Left lung (tissue), 10 donors: ENCODE measurements around the gene PHF20. TPM values are rescaled to one million over a fixed set of nuclear protein-coding genes. Genes with fewer than 3 reads are reported as not detected.

Experiments
- ATAC-seq: fragments of 200-7000 bp; cut with Tn5 transposase; one replicate; pipeline ENCODE4 v1.9.1; 2020; ENCODE audit warnings: moderate library complexity
- DNase-seq, 4 donors: peaks; one replicate each; pipeline ENCODE4 v3.0.0-alpha.2; 2013 to 2020
- H3K27ac ChIP-seq, 2 donors: fragments of 200-600 bp; sonication (generic) in 1 of 2; one replicate each; pipeline versions ENCODE4 v1.5.0 to v1.8.0; 2020 to 2021
- H3K27me3 ChIP-seq, 2 donors: fragments of 200-600 bp; sonication (generic) in 1 of 2; one replicate each; pipeline versions ENCODE4 v1.5.0 to v1.8.0; 2020 to 2021
- H3K36me3 ChIP-seq, 2 donors: fragments of 200-600 bp; sonication (generic) in 1 of 2; one replicate each; pipeline versions ENCODE4 v1.5.0 to v1.8.0; 2020 to 2021
- H3K4me1 ChIP-seq, 2 donors: fragments of 200-600 bp; one replicate each; pipeline ENCODE4 v1.8.0; 2021
- H3K4me3 ChIP-seq, 2 donors: fragments of 200-600 bp; sonication (generic) in 1 of 2; one replicate each; pipeline versions ENCODE4 v1.5.0 to v1.8.0; 2020 to 2021; ENCODE audit warnings: mild to moderate bottlenecking in 1 of 2
- H3K9me3 ChIP-seq, 2 donors: fragments of 200-600 bp; sonication (generic) in 1 of 2; one replicate each; pipeline versions ENCODE4 v1.5.0 to v1.8.0; 2020 to 2021
- intact Hi-C, 2 donors: fragments of 100-400 bp; cut with DNase I; formaldehyde crosslinking; loops; one replicate each; pipeline versions ENCODE4 v1.11.2 to v1.14.2; 2022
- polyA plus RNA-seq, 6 donors: library from polyadenylated mRNA; unstranded; fragments of 120-200 nt; gene quantifications; one replicate each; pipeline ENCODE4 v1.2.1, GENCODE V29; 2013; ENCODE audit not compliant: insufficient read length in 6 of 6
- total RNA-seq, 2 donors: library from RNA; stranded (reverse); fragmentation: NEBNext Ultra II Directional; extraction: Animal tissue kit (Norgen Biotek cat#: 25700); gene quantifications; one replicate each; pipeline ENCODE4 v1.2.1, GENCODE V29; 2021
- TF ChIP-seq, protein P1 (sequence below), 2 donors: fragments of 200-600 bp; sonication (generic) in 1 of 2; IDR thresholded peaks; one replicate each; pipeline versions ENCODE4 v1.5.0 to v1.8.0; 2021; ENCODE audit warnings: antibody characterized with exemption in 2 of 2
- donor health status: DM: no; HTN: yes; CAD: no.
- donor health status: DM: no; HTN: no; CAD: no.

Gene PHF20
- total and polyA plus RNA-seq, 8 donors = 31.1 to 43.4 (median 39.6) TPM

DNA sequence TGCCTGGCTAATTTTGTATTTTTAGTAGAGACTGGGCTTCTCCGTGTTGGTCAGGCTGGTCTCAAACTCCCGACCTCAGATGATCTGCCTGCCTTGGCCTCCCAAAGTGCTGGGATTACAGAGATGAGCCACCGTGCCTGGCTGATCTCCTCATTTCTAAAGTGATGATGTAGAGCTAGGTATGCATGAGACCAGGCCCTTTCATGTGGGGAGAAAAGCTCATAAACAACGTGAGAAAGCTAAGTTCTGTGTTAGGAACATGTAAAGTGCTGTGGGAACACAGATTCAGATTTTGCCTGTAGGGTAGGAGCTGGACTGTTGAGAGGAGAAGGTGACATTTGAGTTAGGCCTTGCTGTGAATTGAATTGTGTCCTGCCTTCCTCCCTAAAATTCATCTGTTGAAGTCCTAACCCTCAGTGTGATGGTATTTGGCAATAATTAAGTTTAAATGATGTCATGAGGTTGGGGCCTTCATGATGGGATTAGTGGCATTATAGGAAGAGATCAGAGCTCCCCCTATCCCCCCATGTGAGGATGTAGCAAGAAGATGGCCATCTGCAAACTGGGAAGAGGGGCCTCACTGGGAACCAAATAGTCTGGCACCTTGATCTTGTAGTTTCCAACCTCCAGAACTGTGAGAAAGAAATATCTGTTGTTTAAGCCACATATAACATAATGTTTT, 133.3 kb downstream of the PHF20 start:
- H3K27me3 ChIP-seq = no peaks in the 10 kb centered on the region
- ATAC-seq (no peak), DNase-seq (no peak)
- H3K4me3 ChIP-seq = no peak overlapping the region
- no peaks in the 10 kb centered on the region for H3K9me3 ChIP-seq
- no peak overlapping the region for H3K27ac ChIP-seq
- TF ChIP-seq, protein P1, sequence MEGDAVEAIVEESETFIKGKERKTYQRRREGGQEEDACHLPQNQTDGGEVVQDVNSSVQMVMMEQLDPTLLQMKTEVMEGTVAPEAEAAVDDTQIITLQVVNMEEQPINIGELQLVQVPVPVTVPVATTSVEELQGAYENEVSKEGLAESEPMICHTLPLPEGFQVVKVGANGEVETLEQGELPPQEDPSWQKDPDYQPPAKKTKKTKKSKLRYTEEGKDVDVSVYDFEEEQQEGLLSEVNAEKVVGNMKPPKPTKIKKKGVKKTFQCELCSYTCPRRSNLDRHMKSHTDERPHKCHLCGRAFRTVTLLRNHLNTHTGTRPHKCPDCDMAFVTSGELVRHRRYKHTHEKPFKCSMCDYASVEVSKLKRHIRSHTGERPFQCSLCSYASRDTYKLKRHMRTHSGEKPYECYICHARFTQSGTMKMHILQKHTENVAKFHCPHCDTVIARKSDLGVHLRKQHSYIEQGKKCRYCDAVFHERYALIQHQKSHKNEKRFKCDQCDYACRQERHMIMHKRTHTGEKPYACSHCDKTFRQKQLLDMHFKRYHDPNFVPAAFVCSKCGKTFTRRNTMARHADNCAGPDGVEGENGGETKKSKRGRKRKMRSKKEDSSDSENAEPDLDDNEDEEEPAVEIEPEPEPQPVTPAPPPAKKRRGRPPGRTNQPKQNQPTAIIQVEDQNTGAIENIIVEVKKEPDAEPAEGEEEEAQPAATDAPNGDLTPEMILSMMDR (IDR thresholded peaks at IDR 0.05) = no peak
- intact Hi-C loops = no loop called here
- H3K36me3 ChIP-seq = peaks cover 0 to 51% of the 10 kb centered on the region in 2 donors
- no peaks in the 10 kb centered on the region for H3K4me1 ChIP-seq

DNA sequence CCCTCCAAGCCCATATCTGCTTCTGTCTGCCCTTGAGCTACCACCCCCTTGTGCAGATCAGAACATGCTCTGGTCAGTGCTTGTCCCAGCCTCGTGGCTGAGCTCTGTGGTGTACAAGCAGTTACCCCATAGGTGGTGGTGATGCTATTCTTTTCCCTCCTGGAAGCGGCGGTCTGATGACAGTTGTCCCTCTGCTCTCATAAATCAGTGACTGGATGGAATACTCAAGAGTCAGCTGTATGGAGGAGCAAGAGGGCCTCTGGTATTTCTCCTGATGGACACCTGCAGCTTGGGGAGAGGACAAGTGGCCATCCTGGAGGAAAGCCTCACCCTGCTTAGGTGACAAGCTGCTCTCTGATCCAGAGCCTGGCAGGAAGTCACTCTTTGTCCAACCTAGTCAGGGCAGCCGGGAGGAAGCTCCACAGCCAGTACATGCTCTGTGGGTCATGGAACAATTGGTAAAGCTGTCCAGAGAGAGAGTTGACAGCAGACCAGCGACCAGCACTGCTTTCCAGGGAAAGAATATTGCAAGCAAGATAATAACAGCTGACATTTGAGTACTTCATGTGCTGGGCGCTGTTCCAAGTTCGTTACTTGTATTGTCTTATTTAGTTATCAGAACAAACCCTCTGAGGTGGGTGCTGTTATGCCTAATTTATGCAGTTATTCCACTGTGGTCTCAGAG, 135.3 kb downstream of the PHF20 start:
- TF ChIP-seq, protein P1 (IDR thresholded peaks at IDR 0.05) = no peak
- ATAC-seq (no peak), DNase-seq (peak in 1 of 4 donors; percentile 10)
- Histone ChIP-seq H3K4me3 (no peak overlapping the region), H3K27ac (no peak overlapping the region), H3K4me1 (no peaks in the 10 kb centered on the region), H3K27me3 (no peaks in the 10 kb centered on the region), H3K9me3 (no peaks in the 10 kb centered on the region), H3K36me3 (peaks cover 0 to 57% of the 10 kb centered on the region in 2 donors)
- intact Hi-C loops = no loop called here

DNA sequence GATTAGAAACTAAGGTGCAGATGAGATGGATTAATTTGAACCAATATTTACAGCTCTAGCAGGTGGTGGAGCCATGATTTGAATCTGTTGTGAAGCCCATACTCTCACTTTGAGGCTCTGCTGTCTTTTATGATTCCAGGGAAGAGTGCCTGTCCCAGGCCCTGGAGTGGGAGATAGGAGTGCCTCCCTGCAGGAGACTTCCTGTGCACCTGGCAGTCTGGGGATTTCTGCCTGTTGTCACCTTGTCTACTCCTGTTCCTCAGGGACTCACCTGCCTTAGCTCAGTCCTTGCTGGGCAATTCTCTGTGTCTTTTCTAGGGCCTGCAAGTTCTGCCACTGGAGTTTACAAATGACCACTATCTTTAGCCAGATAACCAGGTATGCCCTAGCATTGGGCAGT, 136.2 kb downstream of the PHF20 start:
- H3K4me3 ChIP-seq = no peak overlapping the region
- ATAC-seq (no peak), DNase-seq (no peak)
- TF ChIP-seq, protein P1 (IDR thresholded peaks at IDR 0.05) = no peak
- H3K36me3 ChIP-seq = peaks cover 0 to 65% of the 10 kb centered on the region in 2 donors
- H3K27me3 ChIP-seq = no peaks in the 10 kb centered on the region
- intact Hi-C loops = no loop called here
- H3K27ac ChIP-seq = no peak overlapping the region
- no peaks in the 10 kb centered on the region for H3K9me3 ChIP-seq
- no peaks in the 10 kb centered on the region for H3K4me1 ChIP-seq

DNA sequence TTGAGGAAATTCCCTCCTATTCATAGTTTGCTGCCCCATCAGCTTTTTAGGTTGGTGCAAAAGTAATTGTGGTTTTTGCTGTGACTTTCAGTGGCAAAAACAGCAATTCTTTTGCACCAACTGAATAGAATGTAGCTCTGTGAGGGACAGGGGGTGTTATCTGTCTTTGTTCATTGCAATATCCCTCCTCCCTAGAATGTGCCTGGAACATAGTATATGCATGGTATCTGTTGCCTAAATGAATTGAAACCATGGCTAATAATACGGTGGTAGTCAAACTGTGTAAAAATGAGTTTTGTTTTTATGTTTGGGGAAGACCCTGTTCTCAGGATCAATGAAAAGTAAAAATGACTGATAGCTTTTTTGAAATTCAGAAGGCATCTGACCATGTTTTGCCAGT, 137.4 kb downstream of the PHF20 start:
- DNase-seq = no peak
- H3K27me3 ChIP-seq = no peaks in the 10 kb centered on the region
- H3K4me3 ChIP-seq = no peak overlapping the region
- no peaks in the 10 kb centered on the region for H3K9me3 ChIP-seq
- no peak for ATAC-seq
- H3K36me3 ChIP-seq = peaks cover 0 to 77% of the 10 kb centered on the region in 2 donors
- no peak overlapping the region for H3K27ac ChIP-seq
- TF ChIP-seq, protein P1 (IDR thresholded peaks at IDR 0.05) = no peak
- intact Hi-C loops = no loop called here
- no peaks in the 10 kb centered on the region for H3K4me1 ChIP-seq

DNA sequence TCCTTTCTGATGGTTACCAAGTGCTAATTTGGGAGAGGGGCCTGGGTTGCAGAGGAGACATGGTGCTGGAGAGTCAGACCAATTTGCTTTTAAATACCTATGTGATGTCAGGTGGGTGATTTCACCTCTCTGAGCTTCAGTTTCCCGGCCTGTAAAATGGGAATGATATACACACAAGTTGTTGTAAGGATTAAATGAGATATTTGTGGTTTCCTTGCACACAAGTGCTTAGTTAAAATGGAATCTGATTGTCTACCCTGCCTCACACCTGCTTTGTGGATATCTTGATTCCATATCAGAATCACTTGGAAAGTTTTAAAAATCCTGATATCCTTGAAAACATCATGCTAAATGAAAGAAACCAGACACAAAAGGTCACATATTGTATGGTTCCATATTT, 138.0 kb downstream of the PHF20 start:
- ATAC-seq = no peak

More for the DNA sequence above, 138.0 kb downstream of the PHF20 start:
- Histone ChIP-seq H3K9me3 (no peaks in the 10 kb centered on the region), H3K36me3 (peaks cover 0 to 77% of the 10 kb centered on the region in 2 donors), H3K27ac (no peak overlapping the region), H3K4me1 (no peaks in the 10 kb centered on the region), H3K27me3 (no peaks in the 10 kb centered on the region), H3K4me3 (no peak overlapping the region)
- no peak for DNase-seq
- intact Hi-C loops = no loop called here
- TF ChIP-seq, protein P1 (IDR thresholded peaks at IDR 0.05) = no peak
